Gastrocnemius medialis (tissue), 4 donors: ENCODE measurements around the gene GSTM1. TPM values are rescaled to one million over a fixed set of nuclear protein-coding genes. Genes with fewer than 3 reads are reported as not detected.

ENCODE experiments used
- ATAC-seq, 2 donors: fragments of 150-250 bp; one replicate each; pipeline ENCODE4 v1.9.1; 2016
- DNase-seq, 2 donors: peaks; one replicate each; pipeline ENCODE4 v3.0.0-alpha.2; 2019
- H3K27ac ChIP-seq, 4 donors: fragments of 200-600 bp; sonication (generic); 1 replicate in 1 of 4; 2 replicates in 3 of 4; pipeline ENCODE4 v1.5.1; 2016 to 2018; ENCODE audit warnings: mild to moderate bottlenecking in 2 of 4, moderate library complexity in 1 of 4
- H3K27me3 ChIP-seq, 3 donors: fragments of 200-600 bp; sonication (generic) in 2 of 3; 1 replicate in 1 of 3; 2 replicates in 2 of 3; pipeline versions ENCODE4 v1.5.1 to v1.6.0; 2016 to 2019; ENCODE audit warnings: mild to moderate bottlenecking in 1 of 3, moderate library complexity in 1 of 3
- H3K36me3 ChIP-seq, 2 donors: fragments of 200-600 bp; sonication (generic) in 1 of 2; one replicate each; pipeline ENCODE4 v1.5.1; 2017 to 2018
- H3K4me1 ChIP-seq, 2 donors: fragments of 200-600 bp; sonication (generic) in 1 of 2; one replicate each; pipeline ENCODE4 v1.5.1; 2016 to 2017; ENCODE audit warnings: mild to moderate bottlenecking in 2 of 2
- H3K4me3 ChIP-seq, 4 donors: fragments of 200-600 bp; sonication (generic) in 3 of 4; 1 replicate in 1 of 4; 2 replicates in 3 of 4; pipeline ENCODE4 v1.5.1; 2016 to 2019; ENCODE audit warnings: mild to moderate bottlenecking in 2 of 4
- H3K9me3 ChIP-seq, 3 donors: fragments of 200-600 bp; sonication (generic) in 2 of 3; 1 replicate in 1 of 3; 2 replicates in 2 of 3; pipeline ENCODE4 v1.5.1; 2016 to 2019
- POLR2A ChIP-seq, 2 donors: fragments of 450-650 bp; IDR thresholded peaks; one replicate each; pipeline ENCODE4 v1.6.1; 2017; ENCODE audit warnings: antibody characterized with exemption in 2 of 2, mild to moderate bottlenecking in 2 of 2, moderate library complexity in 2 of 2
- in situ Hi-C, 4 donors: fragments of 200-750 bp; cut with MboI; loops; one replicate each; pipeline versions ENCODE4 v1.15.0 to v1.8.0; 2017; ENCODE audit warnings: low sequenced_read_pairs in 4 of 4
- intact Hi-C: fragments of 100-400 bp; cut with DNase I; formaldehyde crosslinking; loops from one replicate; pipeline ENCODE4 v1.15.1; 2023; ENCODE audit warnings: low total_unique reads
- total RNA-seq, 4 donors: library from RNA; depleted of rRNA; stranded (reverse); fragments of >200 nt; gene quantifications; one replicate each; pipeline versions ENCODE4 v1.1.0 to v1.2.3, GENCODE V29; 2016
- TF ChIP-seq, protein P1 (sequence below), 5 experiments: fragments of 450-650 bp in 3 of 5; fragments of 200-600 bp in 2 of 5; sonication (generic) in 2 of 5; IDR thresholded peaks in 4 of 5; conservative IDR thresholded peaks in 1 of 5; 1 replicate in 4 of 5; 2 replicates in 1 of 5; pipeline ENCODE4 v1.5.1; 2016 to 2019; ENCODE audit warnings: antibody characterized with exemption in 5 of 5, mild to moderate bottlenecking in 3 of 5, moderate library complexity in 3 of 5

Gene GSTM1
- total RNA-seq, 4 donors from 2014 or later: 30.3 TPM; not detected in 3

GRCh38 chr1:109641078-109641740, 46.4 kb upstream of the GSTM1 start:
- intact Hi-C loops: loop anchor here (2.0 to 5.0 kb wide), 3 partner anchors 61 to 344 kb away; partner anchors contain the start of genes AHCYL1 and GNAI3
- Histone ChIP-seq H3K4me3 (no peak overlapping the region), H3K27ac (no peak overlapping the region), H3K36me3 (no peaks in the 10 kb centered on the region), H3K4me1 (peaks cover 5 to 11% of the 10 kb centered on the region in 2 donors), H3K9me3 (no peaks in the 10 kb centered on the region), H3K27me3 (no peaks in the 10 kb centered on the region)
- TF ChIP-seq, protein P1, sequence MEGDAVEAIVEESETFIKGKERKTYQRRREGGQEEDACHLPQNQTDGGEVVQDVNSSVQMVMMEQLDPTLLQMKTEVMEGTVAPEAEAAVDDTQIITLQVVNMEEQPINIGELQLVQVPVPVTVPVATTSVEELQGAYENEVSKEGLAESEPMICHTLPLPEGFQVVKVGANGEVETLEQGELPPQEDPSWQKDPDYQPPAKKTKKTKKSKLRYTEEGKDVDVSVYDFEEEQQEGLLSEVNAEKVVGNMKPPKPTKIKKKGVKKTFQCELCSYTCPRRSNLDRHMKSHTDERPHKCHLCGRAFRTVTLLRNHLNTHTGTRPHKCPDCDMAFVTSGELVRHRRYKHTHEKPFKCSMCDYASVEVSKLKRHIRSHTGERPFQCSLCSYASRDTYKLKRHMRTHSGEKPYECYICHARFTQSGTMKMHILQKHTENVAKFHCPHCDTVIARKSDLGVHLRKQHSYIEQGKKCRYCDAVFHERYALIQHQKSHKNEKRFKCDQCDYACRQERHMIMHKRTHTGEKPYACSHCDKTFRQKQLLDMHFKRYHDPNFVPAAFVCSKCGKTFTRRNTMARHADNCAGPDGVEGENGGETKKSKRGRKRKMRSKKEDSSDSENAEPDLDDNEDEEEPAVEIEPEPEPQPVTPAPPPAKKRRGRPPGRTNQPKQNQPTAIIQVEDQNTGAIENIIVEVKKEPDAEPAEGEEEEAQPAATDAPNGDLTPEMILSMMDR (IDR thresholded peaks at IDR 0.05 in 4 of 5, conservative IDR thresholded peaks at IDR 0.05 in 1 of 5): no peak
- no peak for TF ChIP-seq POLR2A (IDR thresholded peaks at IDR 0.05)
- in situ Hi-C loops: loop anchor here (5.0 to 10.0 kb wide), 3 partner anchors 131 to 346 kb away; partner anchors contain the start of gene AHCYL1 (in 1 of the 4)
- ATAC-seq: no peak
- DNase-seq: no peak

GRCh38 chr1:109641861-109642260, 45.8 kb upstream of the GSTM1 start:
- no peak overlapping the region for H3K4me3 ChIP-seq
- in situ Hi-C loops: loop anchor here (5.0 to 10.0 kb wide), 3 partner anchors 130 to 345 kb away; partner anchors contain the start of gene AHCYL1 (in 1 of the 4)
- ATAC-seq (no peak), DNase-seq (no peak)
- H3K36me3 ChIP-seq: no peaks in the 10 kb centered on the region
- TF ChIP-seq POLR2A (IDR thresholded peaks at IDR 0.05): no peak
- TF ChIP-seq, protein P1 (IDR thresholded peaks at IDR 0.05 in 4 of 5, conservative IDR thresholded peaks at IDR 0.05 in 1 of 5): no peak
- no peak overlapping the region for H3K27ac ChIP-seq
- no peaks in the 10 kb centered on the region for H3K27me3 ChIP-seq
- H3K9me3 ChIP-seq: no peaks in the 10 kb centered on the region
- peaks cover 0 to 6% of the 10 kb centered on the region in 2 donors for H3K4me1 ChIP-seq
- intact Hi-C loops: loop anchor here (2.0 to 5.0 kb wide), 4 partner anchors 45 to 343 kb away; partner anchors contain the start of genes AHCYL1, GNAI3 and GSTM1

DNA sequence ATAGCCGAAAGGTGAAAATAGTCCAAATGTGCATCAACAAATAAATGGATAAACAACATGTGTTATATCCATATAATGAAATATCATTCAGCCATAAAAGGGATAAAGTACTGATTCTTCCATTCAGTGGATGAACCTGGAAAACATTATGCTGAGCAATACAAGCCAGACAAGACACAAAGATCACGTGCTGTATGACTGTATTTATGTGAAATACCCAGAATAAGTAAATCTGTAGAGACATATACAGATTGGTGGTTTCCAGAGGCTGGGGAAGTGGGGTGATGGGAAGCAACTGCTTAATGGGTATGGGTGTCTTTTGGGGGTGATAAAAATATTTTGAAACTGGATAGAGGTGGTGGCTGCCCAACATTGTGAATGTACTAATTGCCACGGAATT, 45.0 kb upstream of the GSTM1 start:
- no peaks in the 10 kb centered on the region for H3K36me3 ChIP-seq
- H3K4me1 ChIP-seq: peaks cover 0 to 6% of the 10 kb centered on the region in 2 donors
- no peak for DNase-seq
- H3K9me3 ChIP-seq: no peaks in the 10 kb centered on the region
- no peak for ATAC-seq
- H3K27me3 ChIP-seq: no peaks in the 10 kb centered on the region
- intact Hi-C loops: loop anchor here (2.0 to 5.0 kb wide), 3 partner anchors 44 to 95 kb away; partner anchors contain the start of genes GNAI3 and GSTM1
- H3K4me3 ChIP-seq: no peak overlapping the region
- in situ Hi-C loops: loop anchor here (5.0 to 10.0 kb wide), 3 partner anchors 130 to 345 kb away; partner anchors contain the start of gene AHCYL1 (in 1 of the 4)
- TF ChIP-seq, protein P1 (IDR thresholded peaks at IDR 0.05 in 4 of 5, conservative IDR thresholded peaks at IDR 0.05 in 1 of 5): no peak
- TF ChIP-seq POLR2A (IDR thresholded peaks at IDR 0.05): no peak
- no peak overlapping the region for H3K27ac ChIP-seq

DNA sequence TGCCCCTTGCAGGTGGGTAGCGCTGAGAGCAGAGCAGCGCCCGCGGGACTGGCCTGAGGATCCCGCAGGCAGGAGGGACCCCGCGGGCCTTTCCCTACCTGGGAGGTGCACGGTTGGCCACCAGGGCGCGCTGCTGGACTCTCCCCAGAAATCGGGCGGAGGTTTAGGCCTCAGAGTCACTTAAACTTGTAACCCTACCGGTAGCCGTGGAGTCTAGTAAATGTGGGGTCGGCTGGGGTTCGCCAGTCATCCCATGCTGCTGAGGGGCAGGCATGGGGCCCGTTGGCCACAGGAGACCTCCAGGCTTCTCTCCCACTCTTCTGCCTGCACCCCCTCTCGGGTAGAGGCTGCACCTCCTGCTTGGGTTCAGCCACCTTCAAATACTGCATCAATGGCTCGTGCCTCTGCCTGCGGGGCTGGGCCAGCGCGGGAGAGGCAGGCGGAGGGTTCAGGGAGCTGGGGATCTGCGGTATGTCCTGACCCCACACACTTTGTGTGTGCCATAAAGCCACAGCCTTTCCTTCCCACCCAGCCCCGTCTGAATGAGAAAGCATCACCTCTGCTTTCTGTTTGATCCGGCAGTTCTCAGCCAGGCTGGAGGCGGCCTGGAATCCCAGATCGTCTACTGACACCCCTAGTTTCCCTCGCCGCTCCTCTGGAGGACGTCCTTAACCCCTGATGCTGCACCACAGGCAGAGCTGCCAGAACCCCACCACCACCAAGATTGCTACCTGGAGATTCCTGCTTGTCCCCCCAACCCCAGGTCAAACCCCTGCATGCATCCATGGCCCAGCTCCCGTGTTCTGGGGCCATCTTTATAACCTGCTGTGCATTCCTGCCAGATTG, 44.0 kb upstream of the GSTM1 start:
- no peaks in the 10 kb centered on the region for H3K36me3 ChIP-seq
- intact Hi-C loops: loop anchor here (2.0 to 5.0 kb wide), 3 partner anchors 43 to 96 kb away; partner anchors contain the start of genes GNAI3 and GSTM1
- no peaks in the 10 kb centered on the region for H3K9me3 ChIP-seq
- in situ Hi-C loops: loop anchor here (5.0 to 10.0 kb wide), 3 partner anchors 129 to 344 kb away; partner anchors contain the start of gene AHCYL1 (in 1 of the 4)
- no peaks in the 10 kb centered on the region for H3K27me3 ChIP-seq
- DNase-seq: peak; percentile 60 to 69
- ATAC-seq: peak; percentile 92 to 95
- H3K4me1 ChIP-seq: peaks cover 0 to 6% of the 10 kb centered on the region in 2 donors
- no peak for TF ChIP-seq POLR2A (IDR thresholded peaks at IDR 0.05)
- TF ChIP-seq, protein P1 (IDR thresholded peaks at IDR 0.05 in 4 of 5, conservative IDR thresholded peaks at IDR 0.05 in 1 of 5): peak; percentile 73 to 92 (median 85)
- H3K4me3 ChIP-seq: peak overlapping the region in 1 of 4 donors; percentile 14
- no peak overlapping the region for H3K27ac ChIP-seq
